ENCODE data around the gene SNAP47. TPM values are rescaled to one million over a fixed set of nuclear protein-coding genes. Genes with fewer than 3 reads are reported as not detected.

The SNAP47 gene
- total RNA-seq, 4 donors from 2014 or later = 11.3 to 28.5 (median 20.2) TPM

- Histone ChIP-seq H3K9me3 (no peaks in the 10 kb centered on the region), H3K4me1 (peaks cover 0 to 15% (median 2%) of the 10 kb centered on the region in 3 donors), H3K4me3 (no peak overlapping the region), H3K27me3 (peaks cover 0 to 10% (median 0%) of the 10 kb centered on the region in 4 donors), H3K36me3 (peaks cover 0 to 88% (median 8%) of the 10 kb centered on the region in 3 donors), H3K27ac (no peak overlapping the region)
- no peak for DNase-seq
- intact Hi-C loops (cut with DNase I) = loop anchor here (10.0 kb wide), 1 partner anchor 116 kb away; no protein-coding TSS in a partner anchor
- TF ChIP-seq POLR2A (IDR thresholded peaks at IDR 0.05) (no peak), CTCF (IDR thresholded peaks at IDR 0.05) (no peak)
- WGBS, 2 donors = 87% methylated on average over 8 to 12 of the region's 20 CpGs
These were observed 34.1 kb downstream of the SNAP47 start for GRCh38 chr1:227769047-227769935.

GRCh38 chr1:227769936-227770494, 34.8 kb downstream of the SNAP47 start:
- H3K27me3 ChIP-seq = peaks cover 0 to 10% (median 0%) of the 10 kb centered on the region in 4 donors
- no peak overlapping the region for H3K4me3 ChIP-seq
- peaks cover 0 to 9% (median 0%) of the 10 kb centered on the region in 3 donors for H3K4me1 ChIP-seq
- H3K27ac ChIP-seq = no peak overlapping the region
- TF ChIP-seq CTCF (IDR thresholded peaks at IDR 0.05) (no peak), POLR2A (IDR thresholded peaks at IDR 0.05) (no peak)
- no peaks in the 10 kb centered on the region for H3K9me3 ChIP-seq
- H3K36me3 ChIP-seq = peaks cover 0 to 87% (median 8%) of the 10 kb centered on the region in 3 donors
- DNase-seq = no peak
- intact Hi-C loops (cut with DNase I) = loop anchor here (10.0 kb wide), 1 partner anchor 115 kb away; no protein-coding TSS in a partner anchor
- WGBS, 2 donors = 85 to 99% methylated on average over 6 to 8 of the region's 15 CpGs

GRCh38 chr1:227770812-227771211, 35.6 kb downstream of the SNAP47 start:
- intact Hi-C loops (cut with DNase I) = no loop called here
- Histone ChIP-seq H3K27me3 (peaks cover 0 to 5% (median 0%) of the 10 kb centered on the region in 4 donors), H3K4me1 (peaks cover 0 to 2% (median 0%) of the 10 kb centered on the region in 3 donors), H3K36me3 (peaks cover 0 to 88% (median 10%) of the 10 kb centered on the region in 3 donors), H3K4me3 (no peak overlapping the region), H3K9me3 (no peaks in the 10 kb centered on the region), H3K27ac (no peak overlapping the region)
- DNase-seq = no peak
- 94% methylated on average over 3 to 10 of the region's 13 CpGs for WGBS, 2 donors
- TF ChIP-seq CTCF (IDR thresholded peaks at IDR 0.05) = no peak
- TF ChIP-seq POLR2A (IDR thresholded peaks at IDR 0.05) = no peak

- no peak overlapping the region for H3K4me3 ChIP-seq
- 82 to 96% methylated on average over 4 to 6 of the region's 8 CpGs for WGBS, 2 donors
- no peaks in the 10 kb centered on the region for H3K4me1 ChIP-seq
- intact Hi-C loops (cut with DNase I) = no loop called here
- peaks cover 0 to under 1% (median 0%) of the 10 kb centered on the region in 4 donors for H3K27me3 ChIP-seq
- no peaks in the 10 kb centered on the region for H3K9me3 ChIP-seq
- no peak for TF ChIP-seq CTCF (IDR thresholded peaks at IDR 0.05)
- no peak for TF ChIP-seq POLR2A (IDR thresholded peaks at IDR 0.05)
- no peak for DNase-seq
- H3K27ac ChIP-seq = no peak overlapping the region
- peaks cover 0 to 88% (median 11%) of the 10 kb centered on the region in 3 donors for H3K36me3 ChIP-seq
These were observed 36.1 kb downstream of the SNAP47 start for GRCh38 chr1:227771326-227771725.

GRCh38 chr1:227771771-227772170, 36.5 kb downstream of the SNAP47 start:
- DNase-seq = no peak
- TF ChIP-seq POLR2A (IDR thresholded peaks at IDR 0.05) (no peak), CTCF (IDR thresholded peaks at IDR 0.05) (no peak)
- H3K27ac ChIP-seq = no peak overlapping the region

More at GRCh38 chr1:227771771-227772170, 36.5 kb downstream of the SNAP47 start:
- H3K36me3 ChIP-seq = peaks cover 0 to 88% (median 11%) of the 10 kb centered on the region in 3 donors
- intact Hi-C loops (cut with DNase I) = no loop called here
- H3K4me1 ChIP-seq = no peaks in the 10 kb centered on the region
- 83 to 100% methylated on average over 2 to 5 of the region's 7 CpGs for WGBS, 2 donors
- H3K4me3 ChIP-seq = no peak overlapping the region
- H3K27me3 ChIP-seq = no peaks in the 10 kb centered on the region
- no peaks in the 10 kb centered on the region for H3K9me3 ChIP-seq

All from esophagus squamous epithelium (tissue), 5 donors.